HEK293 (cell line): ENCODE measurements around the gene COPB1.

ENCODE experiments used
- CTCF ChIA-PET: fragments of 350-600 bp; formaldehyde crosslinking; extraction: SDS; loops from one replicate; lab custom pipeline; 2021; ENCODE audit warnings: antibody characterized with exemption; lab: Yijun Ruan, JAX
- POLR2A ChIA-PET: fragments of 300-600 bp; formaldehyde crosslinking; extraction: SDS; loops from one replicate; lab custom pipeline; 2020; ENCODE audit warnings: antibody characterized with exemption, inconsistent platforms; lab: Yijun Ruan, JAX
- H3K27ac ChIP-seq: fragments of 200-500 bp; sonication (Bioruptor generic); 2 replicates; pipeline ENCODE4 v1.5.1; 2014; ENCODE audit warnings: low read depth, low read length, control low read depth, inconsistent platforms; ENCODE audit errors: extremely low read depth
- H3K36me3 ChIP-seq, 2 experiments: fragments of 200-500 bp in 1 of 2; sonication (Bioruptor generic) in 1 of 2; 1 replicate in 1 of 2; 2 replicates in 1 of 2; pipeline ENCODE4 v1.5.1; 2014 to 2017; ENCODE audit warnings: inconsistent platforms in 2 of 2, low read length in 2 of 2; ENCODE audit not compliant: control insufficient read depth in 2 of 2, insufficient read depth in 1 of 2
- H3K4me1 ChIP-seq: fragments of 200-500 bp; sonication (Bioruptor generic); 2 replicates; pipeline ENCODE4 v1.5.1; 2014; ENCODE audit warnings: mild to moderate bottlenecking, low read length, inconsistent platforms; ENCODE audit not compliant: control insufficient read depth, insufficient read depth
- H3K4me3 ChIP-seq: 2 replicates; pipeline ENCODE4 v1.5.1; 2011; ENCODE audit warnings: low read depth, mild to moderate bottlenecking, control low read depth, low read length, moderate library complexity
- H3K9me3 ChIP-seq: fragments of 200-500 bp; sonication (Bioruptor generic); 2 replicates; pipeline ENCODE4 v1.5.1; 2014; ENCODE audit warnings: low read depth, low read length, inconsistent platforms; ENCODE audit not compliant: control insufficient read depth, insufficient read depth
- EGR2 ChIP-seq: fragments of 450-650 bp; formaldehyde crosslinking; IDR thresholded peaks from 2 replicates; pipeline ENCODE4 v1.5.1; 2016; ENCODE audit warnings: low read depth, missing biosample characterization, missing genetic modification characterization
- GLI4 ChIP-seq: fragments of 450-650 bp; formaldehyde crosslinking; IDR thresholded peaks from 2 replicates; pipeline ENCODE4 v1.5.1; 2016; ENCODE audit warnings: missing biosample characterization, missing genetic modification characterization
- GLIS1 ChIP-seq: fragments of 450-650 bp; formaldehyde crosslinking; IDR thresholded peaks from 2 replicates; pipeline ENCODE4 v1.5.1; 2016; ENCODE audit warnings: missing biosample characterization, missing genetic modification characterization
- HOXC10 ChIP-seq: sonication (generic); formaldehyde crosslinking; IDR thresholded peaks from 2 replicates; pipeline ENCODE4 v1.8.1; 2023; ENCODE audit warnings: mild to moderate bottlenecking, missing genetic modification reagents
- KLF7 ChIP-seq: fragments of 450-650 bp; formaldehyde crosslinking; IDR thresholded peaks from 2 replicates; pipeline ENCODE4 v1.5.1; 2016; ENCODE audit warnings: missing biosample characterization, missing genetic modification characterization, borderline replicate concordance
- KLF8 ChIP-seq: fragments of 450-650 bp; formaldehyde crosslinking; IDR thresholded peaks from 2 replicates; pipeline ENCODE4 v1.5.1; 2016; ENCODE audit warnings: missing biosample characterization, missing genetic modification characterization
- OSR2 ChIP-seq: fragments of 450-650 bp; formaldehyde crosslinking; IDR thresholded peaks from 2 replicates; pipeline ENCODE4 v1.5.1; 2016; ENCODE audit warnings: missing biosample characterization, missing genetic modification characterization
- PRDM1 ChIP-seq: fragments of 450-650 bp; formaldehyde crosslinking; IDR thresholded peaks from 2 replicates; pipeline ENCODE4; 2016; ENCODE audit warnings: missing biosample characterization, missing genetic modification characterization
- YY1 ChIP-seq: fragments of 450-650 bp; formaldehyde crosslinking; IDR thresholded peaks from 2 replicates; pipeline ENCODE4 v1.5.1; 2018; ENCODE audit warnings: missing biosample characterization, missing genetic modification characterization
- ZBTB17 ChIP-seq: fragments of 450-650 bp; formaldehyde crosslinking; IDR thresholded peaks from 2 replicates; pipeline ENCODE4 v1.5.1; 2016; ENCODE audit warnings: missing biosample characterization, missing genetic modification characterization
- ZBTB21 ChIP-seq: fragments of 450-650 bp; formaldehyde crosslinking; IDR thresholded peaks from 2 replicates; pipeline ENCODE4 v1.5.1; 2017; ENCODE audit warnings: missing biosample characterization, missing genetic modification characterization
- ZFP41 ChIP-seq: fragments of 450-650 bp; formaldehyde crosslinking; IDR thresholded peaks from 2 replicates; pipeline ENCODE4 v1.5.1; 2016; ENCODE audit warnings: missing biosample characterization, missing genetic modification characterization, borderline replicate concordance
- ZNF112 ChIP-seq: fragments of 450-650 bp; formaldehyde crosslinking; IDR thresholded peaks from 2 replicates; pipeline ENCODE4 v1.5.0; 2017; ENCODE audit warnings: missing biosample characterization, missing genetic modification characterization
- ZNF214 ChIP-seq: fragments of 450-650 bp; formaldehyde crosslinking; IDR thresholded peaks from 2 replicates; pipeline ENCODE4 v1.5.1; 2017; ENCODE audit warnings: missing biosample characterization, mild to moderate bottlenecking, missing genetic modification characterization, borderline replicate concordance
- ZNF544 ChIP-seq: fragments of 450-650 bp; formaldehyde crosslinking; IDR thresholded peaks from 2 replicates; pipeline ENCODE4 v1.5.0; 2017; ENCODE audit warnings: missing biosample characterization, missing genetic modification characterization
- ZNF549 ChIP-seq: fragments of 450-650 bp; IDR thresholded peaks from 2 replicates; pipeline ENCODE4 v1.5.1; 2018; ENCODE audit warnings: missing biosample characterization, missing genetic modification characterization, mild to moderate bottlenecking, inconsistent platforms, moderate library complexity
- ZNF571 ChIP-seq: fragments of 450-650 bp; formaldehyde crosslinking; IDR thresholded peaks from 2 replicates; pipeline ENCODE4 v1.5.0; 2017; ENCODE audit warnings: missing biosample characterization, missing genetic modification characterization
- ZNF629 ChIP-seq: fragments of 450-650 bp; formaldehyde crosslinking; IDR thresholded peaks from 2 replicates; pipeline ENCODE4 v1.5.1; 2017; ENCODE audit warnings: missing biosample characterization, missing genetic modification characterization
- ZNF660 ChIP-seq: fragments of 450-650 bp; IDR thresholded peaks from 2 replicates; pipeline ENCODE4 v1.5.1; 2018; ENCODE audit warnings: missing biosample characterization, mild to moderate bottlenecking, missing genetic modification characterization
- ZNF777 ChIP-seq: fragments of 450-650 bp; formaldehyde crosslinking; IDR thresholded peaks from 2 replicates; pipeline ENCODE4 v1.5.1; 2017; ENCODE audit warnings: missing biosample characterization, missing genetic modification characterization, borderline replicate concordance
- ZNF791 ChIP-seq: fragments of 450-650 bp; formaldehyde crosslinking; IDR thresholded peaks from 2 replicates; pipeline ENCODE4 v1.5.1; 2016; ENCODE audit warnings: missing biosample characterization, missing genetic modification characterization
- TF ChIP-seq, protein P1 (sequence below): fragments of 450-650 bp; formaldehyde crosslinking; IDR thresholded peaks from 2 replicates; pipeline ENCODE4 v1.5.1; 2016; ENCODE audit warnings: missing biosample characterization, missing genetic modification characterization
- TF ChIP-seq, protein P2 (sequence below): fragments of 450-650 bp; formaldehyde crosslinking; IDR thresholded peaks from 2 replicates; pipeline ENCODE4 v1.5.1; 2016; ENCODE audit warnings: missing biosample characterization, missing genetic modification characterization
- TF ChIP-seq, protein P3 (sequence below): fragments of 450-650 bp; formaldehyde crosslinking; optimal IDR thresholded peaks from 2 replicates; pipeline ENCODE3; 2016; ENCODE audit warnings: missing biosample characterization, mild to moderate bottlenecking, missing genetic modification characterization
- TF ChIP-seq, protein P4 (sequence below): fragments of 450-650 bp; formaldehyde crosslinking; IDR thresholded peaks from 2 replicates; pipeline ENCODE4 v1.5.1; 2016; ENCODE audit warnings: missing biosample characterization, missing genetic modification characterization, borderline replicate concordance
- TF ChIP-seq, protein P5 (sequence below): fragments of 450-650 bp; formaldehyde crosslinking; IDR thresholded peaks from 2 replicates; pipeline ENCODE4; 2016; ENCODE audit warnings: missing biosample characterization, missing genetic modification characterization

The COPB1 gene

DNA sequence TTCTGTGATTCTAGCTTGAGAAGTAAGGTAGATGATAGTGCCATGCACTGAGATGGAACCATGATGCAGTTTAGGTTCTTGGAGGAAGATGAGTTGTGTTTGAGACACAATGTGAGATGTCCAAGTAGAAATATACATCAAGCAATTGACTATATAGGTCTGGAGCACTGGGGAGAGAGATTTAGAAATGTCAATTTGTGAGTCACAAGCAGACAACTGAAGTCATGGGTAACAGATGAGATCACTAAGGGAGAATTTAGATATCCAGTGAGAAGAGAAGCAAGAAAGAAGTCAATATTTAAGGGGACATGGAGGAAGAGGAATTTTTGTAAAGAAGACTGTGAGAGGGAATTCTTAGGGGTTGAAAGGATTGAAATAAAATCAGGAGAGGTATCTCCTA is 75.5 kb downstream of the COPB1 start:
- no peak overlapping the region for H3K4me3 ChIP-seq
- TF ChIP-seq, protein P1, sequence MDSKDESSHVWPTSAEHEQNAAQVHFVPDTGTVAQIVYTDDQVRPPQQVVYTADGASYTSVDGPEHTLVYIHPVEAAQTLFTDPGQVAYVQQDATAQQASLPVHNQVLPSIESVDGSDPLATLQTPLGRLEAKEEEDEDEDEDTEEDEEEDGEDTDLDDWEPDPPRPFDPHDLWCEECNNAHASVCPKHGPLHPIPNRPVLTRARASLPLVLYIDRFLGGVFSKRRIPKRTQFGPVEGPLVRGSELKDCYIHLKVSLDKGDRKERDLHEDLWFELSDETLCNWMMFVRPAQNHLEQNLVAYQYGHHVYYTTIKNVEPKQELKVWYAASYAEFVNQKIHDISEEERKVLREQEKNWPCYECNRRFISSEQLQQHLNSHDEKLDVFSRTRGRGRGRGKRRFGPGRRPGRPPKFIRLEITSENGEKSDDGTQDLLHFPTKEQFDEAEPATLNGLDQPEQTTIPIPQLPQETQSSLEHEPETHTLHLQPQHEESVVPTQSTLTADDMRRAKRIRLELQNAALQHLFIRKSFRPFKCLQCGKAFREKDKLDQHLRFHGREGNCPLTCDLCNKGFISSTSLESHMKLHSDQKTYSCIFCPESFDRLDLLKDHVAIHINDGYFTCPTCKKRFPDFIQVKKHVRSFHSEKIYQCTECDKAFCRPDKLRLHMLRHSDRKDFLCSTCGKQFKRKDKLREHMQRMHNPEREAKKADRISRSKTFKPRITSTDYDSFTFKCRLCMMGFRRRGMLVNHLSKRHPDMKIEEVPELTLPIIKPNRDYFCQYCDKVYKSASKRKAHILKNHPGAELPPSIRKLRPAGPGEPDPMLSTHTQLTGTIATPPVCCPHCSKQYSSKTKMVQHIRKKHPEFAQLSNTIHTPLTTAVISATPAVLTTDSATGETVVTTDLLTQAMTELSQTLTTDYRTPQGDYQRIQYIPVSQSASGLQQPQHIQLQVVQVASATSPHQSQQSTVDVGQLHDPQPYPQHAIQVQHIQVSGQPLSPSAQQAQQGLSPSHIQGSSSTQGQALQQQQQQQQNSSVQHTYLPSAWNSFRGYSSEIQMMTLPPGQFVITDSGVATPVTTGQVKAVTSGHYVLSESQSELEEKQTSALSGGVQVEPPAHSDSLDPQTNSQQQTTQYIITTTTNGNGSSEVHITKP = 0 out of 2 replicates have a peak, but pooled peaks have one; percentile 24
- TF ChIP-seq ZNF629 (peak; percentile 24; the same call in 1 of the 2 replicates), ZNF549 (tag by site-specific recombination) (no peak)
- TF ChIP-seq, all 188 proteins: peak for 2
- H3K36me3 ChIP-seq = no peaks in the 10 kb centered on the region
- CTCF ChIA-PET = interaction anchor here (0.7 to 2.9 kb wide), 4 partner anchors 30 to 306 kb away, joined by 3 to 12 read pairs (median 4); no protein-coding TSS in a partner anchor
- no peaks in the 10 kb centered on the region for H3K9me3 ChIP-seq
- POLR2A ChIA-PET = no interaction called here
- H3K27ac ChIP-seq = no peak overlapping the region
- no peaks in the 10 kb centered on the region for H3K4me1 ChIP-seq

DNA sequence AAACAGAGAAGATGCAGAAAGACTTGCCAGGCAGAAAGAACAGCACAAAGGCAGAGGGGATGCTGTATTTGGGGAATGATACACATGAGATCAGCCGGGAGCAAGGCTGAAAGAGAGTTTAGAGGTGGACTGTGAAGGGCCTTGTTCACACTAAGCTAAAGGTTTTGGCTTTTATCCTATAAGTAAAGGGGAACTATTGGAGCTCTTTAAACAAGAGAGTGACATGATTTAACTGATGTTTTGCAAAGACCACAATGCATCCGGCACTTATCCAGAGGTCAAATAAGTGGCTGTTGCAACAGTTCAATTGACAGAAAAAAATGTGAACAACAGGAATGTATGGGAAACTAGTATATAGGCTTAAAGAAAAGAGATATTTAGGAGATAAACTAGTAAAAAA is 76.0 kb downstream of the COPB1 start:
- no peak overlapping the region for H3K4me3 ChIP-seq

DNA sequence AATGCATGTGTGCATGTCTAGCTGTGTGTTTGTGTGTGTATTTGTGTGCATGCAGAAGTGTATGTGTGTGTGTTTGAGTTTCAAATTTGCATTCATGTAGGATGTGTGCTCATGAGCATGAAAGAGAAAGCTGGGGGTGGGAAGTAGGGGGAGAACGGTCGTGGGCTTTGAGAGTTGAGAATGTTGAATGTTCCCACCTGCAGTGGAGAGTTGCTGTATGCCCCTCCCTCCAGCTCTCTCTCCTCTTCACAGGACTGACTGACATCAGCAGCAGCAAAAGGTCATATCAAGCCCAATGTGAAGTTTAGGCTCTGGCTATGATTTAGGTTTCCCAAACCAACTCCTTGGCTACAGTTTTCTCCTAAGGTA is 76.8 kb downstream of the COPB1 start:
- Histone ChIP-seq H3K36me3 (no peaks in the 10 kb centered on the region), H3K9me3 (no peaks in the 10 kb centered on the region), H3K4me3 (peak overlapping the region; percentile 5; the same call in 1 of the 2 replicates), H3K4me1 (no peaks in the 10 kb centered on the region), H3K27ac (no peak overlapping the region)
- ChIA-PET POLR2A (interaction anchor here (0.6 to 1.5 kb wide), 10 partner anchors 16 to 960 kb away, joined by 3 to 11 read pairs (median 5); partner anchors contain the start of genes BTBD10 and PSMA1), CTCF (interaction anchor here (1.0 to 2.9 kb wide), 7 partner anchors 10 to 124 kb away, joined by 3 to 14 read pairs (median 4); no protein-coding TSS in a partner anchor)
- TF ChIP-seq, protein P2, sequence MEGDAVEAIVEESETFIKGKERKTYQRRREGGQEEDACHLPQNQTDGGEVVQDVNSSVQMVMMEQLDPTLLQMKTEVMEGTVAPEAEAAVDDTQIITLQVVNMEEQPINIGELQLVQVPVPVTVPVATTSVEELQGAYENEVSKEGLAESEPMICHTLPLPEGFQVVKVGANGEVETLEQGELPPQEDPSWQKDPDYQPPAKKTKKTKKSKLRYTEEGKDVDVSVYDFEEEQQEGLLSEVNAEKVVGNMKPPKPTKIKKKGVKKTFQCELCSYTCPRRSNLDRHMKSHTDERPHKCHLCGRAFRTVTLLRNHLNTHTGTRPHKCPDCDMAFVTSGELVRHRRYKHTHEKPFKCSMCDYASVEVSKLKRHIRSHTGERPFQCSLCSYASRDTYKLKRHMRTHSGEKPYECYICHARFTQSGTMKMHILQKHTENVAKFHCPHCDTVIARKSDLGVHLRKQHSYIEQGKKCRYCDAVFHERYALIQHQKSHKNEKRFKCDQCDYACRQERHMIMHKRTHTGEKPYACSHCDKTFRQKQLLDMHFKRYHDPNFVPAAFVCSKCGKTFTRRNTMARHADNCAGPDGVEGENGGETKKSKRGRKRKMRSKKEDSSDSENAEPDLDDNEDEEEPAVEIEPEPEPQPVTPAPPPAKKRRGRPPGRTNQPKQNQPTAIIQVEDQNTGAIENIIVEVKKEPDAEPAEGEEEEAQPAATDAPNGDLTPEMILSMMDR (tag by site-specific recombination) = no peak
- no peak for TF ChIP-seq ZNF112 (tag by site-specific recombination)
- TF ChIP-seq ZFP41 (tag by site-specific recombination) = no peak
- TF ChIP-seq, protein P3, sequence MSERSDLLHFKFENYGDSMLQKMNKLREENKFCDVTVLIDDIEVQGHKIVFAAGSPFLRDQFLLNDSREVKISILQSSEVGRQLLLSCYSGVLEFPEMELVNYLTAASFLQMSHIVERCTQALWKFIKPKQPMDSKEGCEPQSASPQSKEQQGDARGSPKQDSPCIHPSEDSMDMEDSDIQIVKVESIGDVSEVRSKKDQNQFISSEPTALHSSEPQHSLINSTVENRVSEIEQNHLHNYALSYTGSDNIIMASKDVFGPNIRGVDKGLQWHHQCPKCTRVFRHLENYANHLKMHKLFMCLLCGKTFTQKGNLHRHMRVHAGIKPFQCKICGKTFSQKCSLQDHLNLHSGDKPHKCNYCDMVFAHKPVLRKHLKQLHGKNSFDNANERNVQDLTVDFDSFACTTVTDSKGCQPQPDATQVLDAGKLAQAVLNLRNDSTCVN (tag by site-specific recombination) = no peak
- no peak for TF ChIP-seq GLI4 (tag by site-specific recombination)
- peak; percentile 70 for TF ChIP-seq EGR2 (tag by site-specific recombination)
- TF ChIP-seq PRDM1 (tag by site-specific recombination) = no peak
- TF ChIP-seq, protein P4, sequence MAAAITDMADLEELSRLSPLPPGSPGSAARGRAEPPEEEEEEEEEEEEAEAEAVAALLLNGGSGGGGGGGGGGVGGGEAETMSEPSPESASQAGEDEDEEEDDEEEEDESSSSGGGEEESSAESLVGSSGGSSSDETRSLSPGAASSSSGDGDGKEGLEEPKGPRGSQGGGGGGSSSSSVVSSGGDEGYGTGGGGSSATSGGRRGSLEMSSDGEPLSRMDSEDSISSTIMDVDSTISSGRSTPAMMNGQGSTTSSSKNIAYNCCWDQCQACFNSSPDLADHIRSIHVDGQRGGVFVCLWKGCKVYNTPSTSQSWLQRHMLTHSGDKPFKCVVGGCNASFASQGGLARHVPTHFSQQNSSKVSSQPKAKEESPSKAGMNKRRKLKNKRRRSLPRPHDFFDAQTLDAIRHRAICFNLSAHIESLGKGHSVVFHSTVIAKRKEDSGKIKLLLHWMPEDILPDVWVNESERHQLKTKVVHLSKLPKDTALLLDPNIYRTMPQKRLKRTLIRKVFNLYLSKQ (tag by site-specific recombination) = no peak
- TF ChIP-seq HOXC10 = no peak
- no peak for TF ChIP-seq GLIS1 (tag by site-specific recombination)
- no peak for TF ChIP-seq ZNF571 (tag by site-specific recombination)
- no peak for TF ChIP-seq YY1 (tag by site-specific recombination)
- TF ChIP-seq KLF7 (tag by site-specific recombination) = no peak
- TF ChIP-seq ZNF544 (tag by site-specific recombination) = no peak
- no peak for TF ChIP-seq ZNF777 (tag by site-specific recombination)
- TF ChIP-seq ZNF660 = no peak
- TF ChIP-seq ZBTB17 (tag by site-specific recombination) = peak; percentile 38

More for the DNA sequence above, 76.0 kb downstream of the COPB1 start:
- ChIA-PET CTCF (interaction anchor here (1.0 to 2.9 kb wide), 3 partner anchors 30 to 123 kb away, joined by 3 to 12 read pairs (median 3); no protein-coding TSS in a partner anchor), POLR2A (no interaction called here)
- Histone ChIP-seq H3K27ac (no peak overlapping the region), H3K36me3 (no peaks in the 10 kb centered on the region), H3K4me1 (no peaks in the 10 kb centered on the region), H3K9me3 (no peaks in the 10 kb centered on the region)
- TF ChIP-seq ZNF214 (tag by site-specific recombination) (no peak), ZBTB21 (tag by site-specific recombination) (no peak), OSR2 (tag by site-specific recombination) (no peak), ZNF791 (tag by site-specific recombination) (no peak), KLF8 (tag by site-specific recombination) (no peak)
- TF ChIP-seq, protein P5, sequence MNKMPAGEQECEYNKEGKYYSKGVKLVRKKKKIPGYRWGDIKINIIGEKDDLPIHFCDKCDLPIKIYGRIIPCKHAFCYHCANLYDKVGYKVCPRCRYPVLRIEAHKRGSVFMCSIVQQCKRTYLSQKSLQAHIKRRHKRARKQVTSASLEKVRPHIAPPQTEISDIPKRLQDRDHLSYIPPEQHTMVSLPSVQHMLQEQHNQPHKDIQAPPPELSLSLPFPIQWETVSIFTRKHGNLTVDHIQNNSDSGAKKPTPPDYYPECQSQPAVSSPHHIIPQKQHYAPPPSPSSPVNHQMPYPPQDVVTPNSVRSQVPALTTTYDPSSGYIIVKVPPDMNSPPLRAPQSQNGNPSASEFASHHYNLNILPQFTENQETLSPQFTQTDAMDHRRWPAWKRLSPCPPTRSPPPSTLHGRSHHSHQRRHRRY (tag by site-specific recombination) = no peak
